Astrocyte of the spinal cord (primary cell): ENCODE data around the gene TMEM51.

Experiments used
- DNase-seq: peaks from one replicate; pipeline ENCODE4 v3.0.0; 2011; ENCODE audit warnings: low read depth, low spot score
- H3K4me3 ChIP-seq: 2 replicates; pipeline ENCODE4 v1.5.1; 2011; ENCODE audit warnings: low read depth, mild to moderate bottlenecking, low read length, moderate library complexity
- in situ Hi-C: cut with HindIII; loops from 2 replicates; pipeline ENCODE4 v1.10.0; 2017; ENCODE audit warnings: low sequenced_read_pairs
- TF ChIP-seq, protein P1 (sequence below): IDR thresholded peaks from 2 replicates; pipeline ENCODE4 v1.5.1; 2012; ENCODE audit warnings: low read depth, mild to moderate bottlenecking, low read length, inconsistent platforms

TMEM51 gene

DNA sequence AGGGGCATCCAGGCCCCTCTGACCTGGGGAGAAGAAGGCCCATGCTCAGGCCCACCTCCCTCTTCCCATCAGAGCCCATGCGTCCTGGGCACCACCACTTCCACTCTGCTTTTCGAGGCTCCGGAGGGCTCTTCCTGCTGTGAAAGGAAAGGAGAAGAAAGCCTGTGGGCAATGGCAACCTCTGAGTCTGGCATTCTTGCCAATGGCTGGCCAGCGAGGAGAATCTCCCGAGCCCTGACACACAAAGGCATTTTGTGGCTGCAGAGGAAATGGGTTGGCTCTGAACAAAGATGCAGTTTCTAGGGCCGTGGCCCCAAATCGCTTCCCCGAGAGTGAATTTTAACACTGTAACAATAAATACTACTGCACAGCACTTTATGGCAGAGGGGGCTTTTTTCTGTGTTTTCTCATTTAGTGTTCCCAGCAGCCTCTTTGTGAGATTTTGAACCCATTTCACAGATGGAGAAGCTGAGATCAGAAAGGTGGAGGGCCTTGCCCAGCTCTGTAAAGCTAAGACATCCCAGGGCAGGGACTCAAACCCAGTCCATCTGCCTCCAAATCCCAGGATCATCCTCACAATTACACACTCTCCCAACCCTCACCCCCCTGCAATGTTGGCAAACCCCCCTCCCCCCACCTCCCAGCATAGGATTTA, 35.7 kb upstream of the TMEM51 start:
- TF ChIP-seq, protein P1, sequence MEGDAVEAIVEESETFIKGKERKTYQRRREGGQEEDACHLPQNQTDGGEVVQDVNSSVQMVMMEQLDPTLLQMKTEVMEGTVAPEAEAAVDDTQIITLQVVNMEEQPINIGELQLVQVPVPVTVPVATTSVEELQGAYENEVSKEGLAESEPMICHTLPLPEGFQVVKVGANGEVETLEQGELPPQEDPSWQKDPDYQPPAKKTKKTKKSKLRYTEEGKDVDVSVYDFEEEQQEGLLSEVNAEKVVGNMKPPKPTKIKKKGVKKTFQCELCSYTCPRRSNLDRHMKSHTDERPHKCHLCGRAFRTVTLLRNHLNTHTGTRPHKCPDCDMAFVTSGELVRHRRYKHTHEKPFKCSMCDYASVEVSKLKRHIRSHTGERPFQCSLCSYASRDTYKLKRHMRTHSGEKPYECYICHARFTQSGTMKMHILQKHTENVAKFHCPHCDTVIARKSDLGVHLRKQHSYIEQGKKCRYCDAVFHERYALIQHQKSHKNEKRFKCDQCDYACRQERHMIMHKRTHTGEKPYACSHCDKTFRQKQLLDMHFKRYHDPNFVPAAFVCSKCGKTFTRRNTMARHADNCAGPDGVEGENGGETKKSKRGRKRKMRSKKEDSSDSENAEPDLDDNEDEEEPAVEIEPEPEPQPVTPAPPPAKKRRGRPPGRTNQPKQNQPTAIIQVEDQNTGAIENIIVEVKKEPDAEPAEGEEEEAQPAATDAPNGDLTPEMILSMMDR: no peak
- no peak for DNase-seq
- in situ Hi-C loops: no loop called here
- H3K4me3 ChIP-seq: no peak overlapping the region

DNA sequence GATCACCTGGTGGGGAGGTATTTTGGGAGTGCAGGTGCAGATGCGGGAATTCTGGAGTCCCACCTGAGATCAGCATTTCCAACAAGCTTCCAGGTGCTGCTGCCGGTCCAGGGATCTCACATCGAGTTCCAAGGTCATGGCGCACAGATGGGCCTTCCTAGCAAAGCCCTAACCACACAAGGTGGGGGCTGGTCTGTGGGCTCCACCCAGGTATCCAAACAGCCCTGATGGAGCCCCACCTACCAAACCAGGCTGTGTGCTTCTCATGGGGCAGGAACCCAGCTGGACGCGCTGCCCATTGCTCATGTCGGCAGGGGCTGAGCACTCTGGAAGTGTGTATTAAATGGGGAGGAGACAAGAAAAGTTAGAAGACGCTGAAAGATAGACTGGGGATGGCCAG, 35.0 kb upstream of the TMEM51 start:
- TF ChIP-seq, protein P1: no peak
- no peak overlapping the region for H3K4me3 ChIP-seq
- no peak for DNase-seq
- in situ Hi-C loops: no loop called here

DNA sequence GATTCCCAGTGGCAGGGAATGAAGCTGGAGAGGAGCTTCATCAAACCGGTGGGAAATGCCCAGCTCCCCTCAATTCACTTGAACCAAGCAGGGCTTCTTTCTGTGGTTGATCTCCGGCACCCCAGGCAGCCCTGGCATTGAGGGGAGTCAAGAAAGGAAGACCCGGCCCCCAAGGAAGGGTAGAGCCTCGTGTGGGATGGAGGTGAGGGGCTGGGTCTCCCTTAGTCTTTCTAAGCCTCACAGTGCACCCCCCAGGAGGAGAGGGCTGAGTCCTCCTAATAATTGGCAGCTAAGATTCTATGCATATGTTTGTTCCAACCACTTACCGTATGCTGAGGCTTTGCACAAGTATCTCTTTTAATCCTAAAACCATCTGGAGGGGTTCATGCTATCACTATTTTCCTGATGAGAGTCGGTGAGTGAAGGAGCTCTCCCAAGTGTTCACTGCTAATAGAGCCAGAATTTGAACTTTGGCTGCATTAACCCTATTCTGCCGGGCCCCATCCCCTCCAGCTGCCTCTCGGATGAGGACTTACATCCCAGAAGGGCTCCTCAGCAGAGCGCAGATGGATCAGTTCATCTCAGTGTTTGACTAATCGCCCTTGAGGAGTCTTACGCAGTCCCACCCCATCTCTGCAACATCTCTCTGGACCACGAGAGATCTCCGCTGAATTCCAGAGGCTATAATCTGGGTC, 33.1 kb upstream of the TMEM51 start:
- TF ChIP-seq, protein P1: no peak
- in situ Hi-C loops: no loop called here
- no peak for DNase-seq
- H3K4me3 ChIP-seq: no peak overlapping the region

DNA sequence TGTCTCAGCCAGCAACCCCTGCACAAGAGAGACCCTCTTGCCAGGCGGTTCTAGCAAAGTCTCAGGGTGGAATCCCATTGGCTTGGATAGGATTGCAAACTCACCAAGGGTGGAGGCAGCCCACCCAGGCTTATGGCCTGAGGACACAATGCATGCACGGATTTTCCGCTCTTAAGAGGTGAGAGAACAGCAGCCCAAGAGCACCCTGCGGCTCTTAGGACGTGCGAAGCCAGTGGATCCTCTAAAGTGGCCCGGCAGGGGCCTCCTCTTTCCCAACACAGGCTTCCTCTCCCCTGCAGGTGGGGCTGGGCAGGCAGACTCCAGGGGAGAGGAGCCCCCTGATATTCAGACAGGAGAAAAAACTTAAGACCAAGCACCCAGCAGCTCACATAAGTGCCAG, 31.2 kb upstream of the TMEM51 start:
- in situ Hi-C loops: no loop called here
- TF ChIP-seq, protein P1: no peak
- no peak for DNase-seq
- no peak overlapping the region for H3K4me3 ChIP-seq

DNA sequence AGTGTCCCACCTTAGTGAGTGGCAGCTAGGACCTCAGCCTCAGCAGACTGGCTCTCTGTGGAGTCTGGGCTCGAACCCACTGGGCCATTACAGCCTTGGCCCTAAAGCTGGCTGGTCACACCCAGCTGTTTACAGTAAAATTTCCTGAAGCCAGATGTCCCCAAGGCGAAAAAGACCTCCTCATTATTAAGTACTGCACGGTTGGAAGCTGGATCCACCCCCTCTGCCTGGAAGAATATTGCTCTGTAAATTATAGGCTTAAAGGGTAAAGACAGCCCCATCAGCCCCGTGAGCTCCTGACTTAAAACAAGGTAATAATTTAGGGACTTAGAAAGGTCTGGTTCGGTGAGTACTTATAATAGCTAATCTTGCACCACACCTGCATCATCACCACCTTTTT, 30.3 kb upstream of the TMEM51 start:
- in situ Hi-C loops: no loop called here
- H3K4me3 ChIP-seq: no peak overlapping the region
- no peak for DNase-seq
- TF ChIP-seq, protein P1: no peak

DNA sequence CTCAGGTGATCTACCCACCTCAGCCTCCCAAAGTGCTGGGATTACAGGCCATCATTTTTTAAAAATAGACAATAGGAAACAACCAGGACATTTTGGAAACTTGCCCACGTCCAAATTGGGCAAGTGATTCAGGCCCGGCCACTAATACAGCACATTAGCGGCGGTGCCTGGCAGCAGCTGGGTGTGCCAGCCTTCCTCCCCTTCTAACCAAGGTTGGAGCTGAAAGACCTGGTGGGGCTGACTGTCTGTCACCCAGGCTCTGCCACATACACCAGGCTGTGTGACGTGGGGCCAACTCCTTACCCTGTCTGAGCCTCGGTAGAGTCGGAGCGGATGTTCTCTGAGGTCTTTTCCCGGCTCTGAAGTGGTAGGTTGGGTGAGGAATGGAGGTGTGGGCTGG, 29.6 kb upstream of the TMEM51 start:
- TF ChIP-seq, protein P1: no peak
- no peak overlapping the region for H3K4me3 ChIP-seq
- DNase-seq: no peak
- in situ Hi-C loops: no loop called here
